IPS-15b (cell line): Measurements from ENCODE around the gene GORASP2.

Experiments used
- H3K27me3 ChIP-seq: one replicate; pipeline ENCODE4 v1.6.1; 2013; ENCODE audit warnings: low read length; ENCODE audit not compliant: control insufficient read depth, insufficient read depth
- H3K36me3 ChIP-seq: one replicate; pipeline ENCODE4 v1.6.1; 2013; ENCODE audit warnings: low read length; ENCODE audit not compliant: control insufficient read depth, insufficient read depth
- H3K4me1 ChIP-seq: one replicate; pipeline ENCODE4 v1.6.1; 2013; ENCODE audit warnings: mild to moderate bottlenecking, low read length; ENCODE audit not compliant: control insufficient read depth, insufficient read depth
- H3K4me3 ChIP-seq: one replicate; pipeline ENCODE4 v1.5.1; 2013; ENCODE audit warnings: low read depth, low read length
- H3K9ac ChIP-seq: one replicate; pipeline ENCODE4 v1.6.1; 2013; ENCODE audit warnings: low read depth, mild to moderate bottlenecking, low read length
- H3K9me3 ChIP-seq: one replicate; pipeline ENCODE4 v1.6.1; 2013; ENCODE audit warnings: mild to moderate bottlenecking, low read length; ENCODE audit not compliant: control insufficient read depth, insufficient read depth

GORASP2 gene

DNA sequence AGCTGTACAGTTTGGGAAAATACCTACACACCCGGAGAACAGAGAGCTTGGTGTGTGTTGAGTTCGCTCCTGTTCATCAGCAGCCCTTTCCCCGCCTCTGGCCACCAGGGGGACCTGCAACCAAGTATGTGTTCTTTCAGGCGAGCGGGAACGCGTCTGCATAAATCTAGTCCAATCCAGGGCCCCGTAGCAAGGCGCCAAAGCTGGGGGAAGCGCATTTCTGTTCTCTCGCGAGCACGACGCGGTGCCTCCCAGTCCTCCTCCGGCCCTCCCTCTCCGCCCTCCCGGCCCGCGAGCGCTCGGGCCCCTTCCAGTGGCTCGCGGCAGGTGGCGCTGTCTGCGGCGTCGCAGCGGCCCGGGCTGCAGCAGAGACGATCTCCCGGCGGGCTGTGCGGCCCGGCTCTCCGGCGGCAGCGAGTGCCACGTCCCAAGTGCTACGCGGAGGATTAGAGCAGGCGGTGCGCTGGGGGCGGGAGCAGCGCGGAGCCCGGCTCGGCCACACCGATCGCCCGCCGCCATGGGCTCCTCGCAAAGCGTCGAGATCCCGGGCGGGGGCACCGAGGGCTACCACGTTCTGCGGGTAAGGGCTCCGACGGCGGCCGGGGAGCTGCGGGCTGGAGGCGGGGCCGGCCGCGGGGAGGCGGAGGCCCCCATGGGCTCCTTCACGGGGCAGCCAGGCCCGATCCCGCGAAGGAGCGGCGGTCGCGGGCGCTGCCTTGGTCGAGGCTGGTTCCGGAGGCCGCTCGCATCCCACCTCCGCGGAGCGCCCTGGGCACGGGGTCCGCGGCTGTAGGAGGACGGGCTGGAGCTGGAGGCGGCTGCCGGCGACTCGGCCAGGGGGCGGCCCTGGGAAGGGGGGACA is at the start of gene GORASP2:
Gene GORASP2 (plus strand): TSS at position 430 of the 862 bp plus-strand sequence. CDS start 88 bp downstream, at position 518.
- peak within 1 kb of the TSS; percentile 94 for H3K4me3 ChIP-seq
- H3K36me3 ChIP-seq = no peaks in the 10 kb centered on the region
- peaks cover 4% of the 10 kb centered on the region for H3K4me1 ChIP-seq
- peak within 1 kb of the TSS; percentile 95 for H3K9ac ChIP-seq
- H3K27me3 ChIP-seq = no peaks in the 10 kb centered on the region
- no peaks in the 10 kb centered on the region for H3K9me3 ChIP-seq

DNA sequence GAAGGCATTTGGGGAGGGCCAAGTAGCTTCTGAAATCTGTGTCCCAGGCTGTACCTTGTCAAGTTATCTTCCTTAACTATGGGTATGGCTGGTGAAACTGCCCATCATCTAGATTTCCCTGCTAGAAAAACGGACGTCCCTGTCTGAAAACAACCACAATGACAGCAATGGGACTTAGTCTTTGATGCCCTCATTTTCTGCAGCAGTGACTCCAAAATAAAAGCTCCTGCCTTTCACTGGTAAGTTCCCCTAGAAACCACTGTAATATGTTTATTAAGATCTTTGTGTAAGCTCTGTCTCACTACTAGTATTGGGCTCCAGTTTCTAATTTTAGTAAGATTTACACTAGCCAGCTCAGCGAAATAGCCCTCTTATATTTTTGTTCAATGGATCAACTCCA is 47.2 kb upstream of the GORASP2 start:
- no peaks in the 10 kb centered on the region for H3K4me1 ChIP-seq
- H3K27me3 ChIP-seq = no peaks in the 10 kb centered on the region
- H3K36me3 ChIP-seq = no peaks in the 10 kb centered on the region
- no peaks in the 10 kb centered on the region for H3K9me3 ChIP-seq
- no peak overlapping the region for H3K4me3 ChIP-seq
- H3K9ac ChIP-seq = no peak overlapping the region

DNA sequence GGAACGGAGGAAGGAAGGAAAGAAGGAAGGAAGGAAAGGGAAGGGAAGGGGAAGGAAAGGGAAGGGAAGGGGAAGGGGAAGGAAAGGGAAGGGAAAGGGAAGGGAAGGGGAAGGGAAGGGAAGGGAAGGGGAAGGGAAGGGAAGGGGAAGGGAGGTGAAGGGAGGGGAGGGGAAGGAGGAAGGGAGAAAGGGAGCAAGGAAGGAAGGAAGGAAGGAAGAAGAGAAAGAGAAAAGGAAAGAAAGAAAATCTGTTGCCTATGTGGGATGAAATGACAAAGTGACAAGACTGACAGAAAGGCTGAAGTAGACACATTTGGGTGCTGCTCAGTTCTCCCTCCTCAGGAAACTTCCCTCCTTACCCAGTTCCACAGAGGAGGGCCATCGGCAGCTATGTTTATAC is 46.3 kb upstream of the GORASP2 start:
- H3K36me3 ChIP-seq = no peaks in the 10 kb centered on the region
- H3K27me3 ChIP-seq = no peaks in the 10 kb centered on the region
- no peaks in the 10 kb centered on the region for H3K4me1 ChIP-seq
- no peak overlapping the region for H3K4me3 ChIP-seq
- H3K9me3 ChIP-seq = no peaks in the 10 kb centered on the region
- no peak overlapping the region for H3K9ac ChIP-seq

DNA sequence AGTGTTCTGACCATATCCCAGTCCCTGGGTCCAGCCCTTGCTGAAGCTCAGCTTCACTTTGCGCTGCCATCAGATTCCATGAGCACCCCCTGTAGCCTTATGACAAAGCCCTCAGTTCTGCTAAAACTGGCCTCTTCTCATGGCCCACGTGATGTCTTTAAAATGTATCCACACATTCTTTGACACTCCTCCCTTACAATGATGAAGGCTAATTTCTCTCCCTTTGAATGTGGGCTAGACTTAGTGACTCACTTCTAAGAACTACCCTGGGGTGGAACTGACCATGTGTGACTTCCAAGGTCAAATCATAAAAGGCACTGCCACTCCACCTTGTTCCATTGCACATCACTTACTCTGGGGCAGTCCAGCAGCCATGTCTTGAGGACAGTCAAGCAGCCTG is 45.4 kb upstream of the GORASP2 start:
- H3K4me1 ChIP-seq = no peaks in the 10 kb centered on the region
- no peaks in the 10 kb centered on the region for H3K27me3 ChIP-seq
- H3K4me3 ChIP-seq = no peak overlapping the region
- no peaks in the 10 kb centered on the region for H3K9me3 ChIP-seq
- H3K9ac ChIP-seq = no peak overlapping the region
- no peaks in the 10 kb centered on the region for H3K36me3 ChIP-seq

DNA sequence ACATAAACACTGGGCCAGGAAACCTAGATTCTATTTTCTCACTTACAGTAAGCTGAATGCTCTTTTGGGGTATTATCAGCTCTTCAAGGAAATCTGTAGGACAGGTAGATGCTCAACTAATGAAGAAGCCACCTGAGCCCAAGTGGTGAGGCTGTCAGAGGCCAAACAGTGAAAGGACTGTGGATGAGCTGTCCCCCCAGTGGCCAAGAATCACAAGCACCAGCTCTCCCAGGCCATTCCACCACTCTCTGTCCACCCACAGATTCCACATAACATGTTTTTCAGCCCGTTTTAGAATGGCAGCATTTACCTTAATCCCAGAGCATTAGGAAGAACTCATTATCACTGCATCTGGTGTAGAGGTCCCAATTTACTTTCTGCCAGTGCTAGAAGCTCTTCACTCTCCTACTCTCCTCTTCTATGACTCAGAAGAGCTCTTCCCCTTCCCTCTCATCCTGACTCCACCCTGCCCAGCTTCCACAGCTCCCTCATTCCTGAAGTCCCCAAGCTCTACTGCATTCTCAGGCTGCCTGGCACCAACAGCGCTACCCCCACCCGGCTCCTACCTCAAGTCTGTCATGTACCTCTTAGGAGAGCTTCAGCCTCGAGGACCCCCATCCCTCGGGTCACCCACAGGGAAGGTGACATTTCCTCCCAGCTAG is 43.8 kb upstream of the GORASP2 start:
- no peaks in the 10 kb centered on the region for H3K9me3 ChIP-seq
- no peaks in the 10 kb centered on the region for H3K4me1 ChIP-seq
- no peaks in the 10 kb centered on the region for H3K36me3 ChIP-seq
- H3K4me3 ChIP-seq = no peak overlapping the region
- H3K9ac ChIP-seq = no peak overlapping the region
- no peaks in the 10 kb centered on the region for H3K27me3 ChIP-seq

DNA sequence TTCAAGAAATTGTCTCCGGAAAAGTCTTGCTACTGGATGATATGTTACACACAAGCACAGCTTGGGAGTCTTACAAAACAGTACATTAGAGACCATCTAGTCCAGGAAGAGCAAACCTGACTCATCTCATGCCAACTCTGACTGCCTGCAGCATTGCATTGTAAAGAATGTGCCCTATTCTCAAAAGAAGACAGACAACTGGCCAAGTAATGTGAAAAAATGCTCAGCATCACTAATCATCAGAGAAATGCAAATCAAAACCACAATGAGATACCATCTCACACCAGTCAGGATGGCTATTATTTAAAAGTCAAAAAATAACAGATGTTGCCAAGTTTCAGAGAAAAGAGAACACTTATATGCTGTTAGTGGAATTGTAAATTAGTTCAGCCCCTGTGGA is 42.7 kb upstream of the GORASP2 start:
- H3K9me3 ChIP-seq = no peaks in the 10 kb centered on the region
- H3K27me3 ChIP-seq = no peaks in the 10 kb centered on the region
- H3K9ac ChIP-seq = no peak overlapping the region
- no peaks in the 10 kb centered on the region for H3K36me3 ChIP-seq
- no peaks in the 10 kb centered on the region for H3K4me1 ChIP-seq
- no peak overlapping the region for H3K4me3 ChIP-seq

DNA sequence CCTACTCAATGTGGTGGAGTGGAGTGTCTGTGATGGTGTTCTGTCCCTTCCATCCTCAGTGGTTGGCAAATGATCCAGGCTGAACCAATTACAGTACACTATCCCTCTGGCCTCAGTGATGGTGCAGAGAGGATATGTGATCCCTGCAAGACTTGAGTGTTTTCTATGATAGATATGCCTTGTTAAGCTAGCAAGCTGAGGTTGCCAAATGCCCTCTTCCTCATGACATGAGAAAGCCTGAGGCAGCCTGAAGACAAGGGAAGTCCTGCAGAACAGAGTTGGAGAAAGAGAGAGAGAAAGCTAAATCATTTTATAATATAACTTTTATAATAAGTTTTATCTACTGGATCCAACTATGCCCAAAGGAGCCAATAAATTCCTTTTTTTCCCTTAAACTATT is 41.6 kb upstream of the GORASP2 start:
- no peaks in the 10 kb centered on the region for H3K27me3 ChIP-seq
- no peaks in the 10 kb centered on the region for H3K36me3 ChIP-seq
- no peaks in the 10 kb centered on the region for H3K4me1 ChIP-seq
- no peak overlapping the region for H3K4me3 ChIP-seq
- no peak overlapping the region for H3K9ac ChIP-seq
- H3K9me3 ChIP-seq = no peaks in the 10 kb centered on the region

DNA sequence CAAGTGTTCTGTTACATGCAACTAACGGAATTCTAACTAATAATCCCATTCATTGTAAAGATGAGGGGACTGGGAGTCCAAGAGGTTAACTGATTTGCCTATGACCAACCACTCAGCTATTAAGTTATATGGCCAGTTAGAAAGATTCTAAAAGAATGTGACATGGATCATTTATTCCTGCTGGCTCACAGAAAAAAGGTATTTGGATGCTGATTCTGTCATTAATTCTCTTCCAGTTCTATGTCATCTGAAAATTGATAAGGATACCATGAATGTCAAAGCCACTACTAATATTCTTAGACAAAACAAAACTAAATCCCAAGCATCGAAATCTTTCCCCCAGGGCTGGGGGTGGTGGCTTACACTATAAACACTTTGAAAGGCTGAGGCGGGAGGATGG is 41.2 kb upstream of the GORASP2 start:
- Histone ChIP-seq H3K36me3 (no peaks in the 10 kb centered on the region), H3K27me3 (no peaks in the 10 kb centered on the region), H3K9ac (no peak overlapping the region), H3K4me3 (no peak overlapping the region), H3K9me3 (no peaks in the 10 kb centered on the region), H3K4me1 (no peaks in the 10 kb centered on the region)

DNA sequence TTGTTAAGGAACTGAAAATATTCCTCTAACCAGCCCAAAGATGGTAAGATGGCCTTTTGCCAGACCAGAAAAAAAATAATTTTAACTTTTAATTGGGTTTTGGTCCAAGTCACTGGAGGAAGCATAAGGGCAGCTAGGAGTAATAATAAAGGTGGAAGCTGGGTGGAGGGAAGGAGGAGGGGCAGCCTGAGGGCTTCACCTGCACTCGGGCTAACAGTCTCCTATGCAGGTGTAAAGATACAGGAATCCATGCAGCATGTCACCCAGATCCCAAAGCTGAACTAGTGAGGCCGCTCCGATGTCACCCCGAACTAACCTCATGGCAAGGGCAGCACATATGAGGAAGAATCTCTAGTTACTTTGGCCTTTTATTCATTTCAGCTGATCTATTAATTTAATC is 37.2 kb upstream of the GORASP2 start:
- H3K4me3 ChIP-seq = no peak overlapping the region
- H3K27me3 ChIP-seq = no peaks in the 10 kb centered on the region
- H3K4me1 ChIP-seq = no peaks in the 10 kb centered on the region
- no peaks in the 10 kb centered on the region for H3K36me3 ChIP-seq
- no peak overlapping the region for H3K9ac ChIP-seq
- H3K9me3 ChIP-seq = no peaks in the 10 kb centered on the region

DNA sequence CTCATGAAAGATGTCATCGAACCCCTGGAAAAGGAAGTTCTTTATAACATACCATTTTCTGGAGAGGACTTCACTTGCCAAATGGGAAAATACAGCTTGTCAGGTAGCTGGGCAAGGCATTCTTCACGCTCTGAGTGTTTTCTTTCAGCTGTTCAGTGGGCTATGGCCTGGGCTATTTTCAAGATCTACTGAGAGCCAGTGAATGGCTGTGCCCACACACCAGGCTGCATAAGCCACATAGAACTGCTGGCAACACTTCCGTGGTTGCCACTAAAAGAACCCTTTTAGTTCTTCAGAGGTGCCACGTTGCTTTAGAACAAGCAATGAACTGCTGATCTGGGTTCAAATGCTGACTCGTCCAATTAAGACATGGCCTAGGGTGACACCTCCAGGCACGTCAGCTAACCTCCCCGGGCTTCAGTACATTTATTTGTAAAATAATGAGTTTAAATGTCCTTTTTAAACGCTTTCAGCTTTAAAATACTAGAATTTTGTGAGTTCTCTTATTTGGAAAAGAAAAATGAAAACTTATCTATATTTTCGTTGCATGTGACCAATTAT is 36.6 kb upstream of the GORASP2 start:
- Histone ChIP-seq H3K9me3 (no peaks in the 10 kb centered on the region), H3K36me3 (no peaks in the 10 kb centered on the region), H3K4me3 (no peak overlapping the region), H3K27me3 (no peaks in the 10 kb centered on the region), H3K9ac (no peak overlapping the region), H3K4me1 (no peaks in the 10 kb centered on the region)

DNA sequence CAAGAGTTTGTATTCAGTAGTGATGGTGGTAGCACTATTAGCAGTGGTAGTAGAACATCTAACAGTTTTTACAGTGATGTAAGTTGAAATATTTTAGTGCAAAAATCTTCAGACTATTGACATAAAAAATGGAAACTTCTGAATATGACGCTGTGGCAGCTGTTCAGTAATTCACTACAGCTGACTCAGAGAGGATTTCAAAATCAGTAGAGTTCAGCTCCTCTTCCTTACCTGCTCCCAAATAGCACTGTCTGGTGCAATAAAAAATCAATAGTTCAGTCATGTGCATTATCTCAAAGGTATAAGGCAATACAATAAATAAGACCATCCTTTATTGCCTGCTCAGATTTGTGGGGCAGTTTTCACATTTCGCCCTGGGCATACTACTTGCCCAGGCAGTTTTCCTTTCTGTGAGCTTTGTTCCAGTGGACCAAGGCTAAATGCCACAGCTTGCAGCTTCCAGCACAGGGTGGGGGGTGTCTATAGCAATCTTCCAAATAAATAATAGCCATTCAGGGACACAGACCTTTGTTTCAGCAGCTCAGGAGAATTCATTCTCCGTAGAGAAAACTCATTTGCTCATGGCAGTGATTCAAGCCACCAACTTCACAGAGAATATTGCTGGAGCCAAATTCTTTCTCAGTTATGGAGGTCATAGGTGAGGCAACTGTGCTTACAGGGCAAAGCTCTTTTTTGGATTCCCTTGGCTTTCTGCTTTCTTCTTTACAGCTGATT is 33.9 kb upstream of the GORASP2 start:
- no peaks in the 10 kb centered on the region for H3K27me3 ChIP-seq
- H3K36me3 ChIP-seq = no peaks in the 10 kb centered on the region
- no peaks in the 10 kb centered on the region for H3K4me1 ChIP-seq
- H3K9ac ChIP-seq = no peak overlapping the region
- H3K9me3 ChIP-seq = no peaks in the 10 kb centered on the region
- H3K4me3 ChIP-seq = no peak overlapping the region
